ENCODE measurements around the gene SERPINB4. TPM values are rescaled to one million over a fixed set of nuclear protein-coding genes. Genes with fewer than 3 reads are reported as not detected.

SERPINB4 gene
- total RNA-seq, 4 donors from 2014 or later = not detected

GRCh38 chr18:63603772-63604171, 40.3 kb downstream of the SERPINB4 start:
- no peak for ATAC-seq (ENCODE audit: low FRiP score)
- no peak for TF ChIP-seq CTCF (IDR thresholded peaks at IDR 0.05)

GRCh38 chr18:63603355-63603754, 40.7 kb downstream of the SERPINB4 start:
- ATAC-seq (ENCODE audit: low FRiP score) = no peak
- DNase-seq (ENCODE audit: low spot score) = no peak
- TF ChIP-seq CTCF (IDR thresholded peaks at IDR 0.05) = no peak

More at GRCh38 chr18:63603772-63604171, 40.3 kb downstream of the SERPINB4 start:
- DNase-seq (ENCODE audit: low spot score) = no peak

- no peak for DNase-seq (ENCODE audit: low spot score)
- no peak for ATAC-seq (ENCODE audit: low FRiP score)
- no peak for TF ChIP-seq CTCF (IDR thresholded peaks at IDR 0.05)
Observed at GRCh38 chr18:63596964-63597363, 47.1 kb downstream of the SERPINB4 start.

GRCh38 chr18:63592471-63592870, 51.6 kb downstream of the SERPINB4 start:
- ATAC-seq (ENCODE audit: low FRiP score) = no peak
- no peak for DNase-seq (ENCODE audit: low spot score)
- no peak for TF ChIP-seq CTCF (IDR thresholded peaks at IDR 0.05)

GRCh38 chr18:63591725-63592124, 52.3 kb downstream of the SERPINB4 start:
- TF ChIP-seq CTCF (IDR thresholded peaks at IDR 0.05) = no peak
- DNase-seq (ENCODE audit: low spot score) = no peak
- ATAC-seq (ENCODE audit: low FRiP score) = no peak

- no peak for TF ChIP-seq CTCF (IDR thresholded peaks at IDR 0.05)
- DNase-seq (ENCODE audit: low spot score) (no peak), ATAC-seq (ENCODE audit: low FRiP score) (no peak)
Observed at GRCh38 chr18:63590966-63591695, 52.9 kb downstream of the SERPINB4 start.

GRCh38 chr18:63590373-63590772, 53.7 kb downstream of the SERPINB4 start:
- no peak for DNase-seq (ENCODE audit: low spot score)
- TF ChIP-seq CTCF (IDR thresholded peaks at IDR 0.05) = no peak

More at GRCh38 chr18:63590373-63590772, 53.7 kb downstream of the SERPINB4 start:
- no peak for ATAC-seq (ENCODE audit: low FRiP score)

All from omental fat pad (tissue), 4 donors.